Stimulated activated CD4-positive, alpha-beta T cell treated with anti-CD3 and anti-CD28 coated beads, Interleukin-12 subunit alpha, Interleukin-12 subunit beta, amount 100 ng/mL, for 24 hours (primary cell): Measurements from ENCODE around the gene ATG16L1.

Experiments
- DNase-seq, 2 experiments: peaks; one replicate each; pipeline ENCODE4 v3.0.0-alpha.2; 2020; ENCODE audit warnings: low read depth in 2 of 2

Gene ATG16L1

GRCh38 chr2:233260661-233261060 lies 9.2 kb downstream of the ATG16L1 start:
- no peak for DNase-seq

DNA sequence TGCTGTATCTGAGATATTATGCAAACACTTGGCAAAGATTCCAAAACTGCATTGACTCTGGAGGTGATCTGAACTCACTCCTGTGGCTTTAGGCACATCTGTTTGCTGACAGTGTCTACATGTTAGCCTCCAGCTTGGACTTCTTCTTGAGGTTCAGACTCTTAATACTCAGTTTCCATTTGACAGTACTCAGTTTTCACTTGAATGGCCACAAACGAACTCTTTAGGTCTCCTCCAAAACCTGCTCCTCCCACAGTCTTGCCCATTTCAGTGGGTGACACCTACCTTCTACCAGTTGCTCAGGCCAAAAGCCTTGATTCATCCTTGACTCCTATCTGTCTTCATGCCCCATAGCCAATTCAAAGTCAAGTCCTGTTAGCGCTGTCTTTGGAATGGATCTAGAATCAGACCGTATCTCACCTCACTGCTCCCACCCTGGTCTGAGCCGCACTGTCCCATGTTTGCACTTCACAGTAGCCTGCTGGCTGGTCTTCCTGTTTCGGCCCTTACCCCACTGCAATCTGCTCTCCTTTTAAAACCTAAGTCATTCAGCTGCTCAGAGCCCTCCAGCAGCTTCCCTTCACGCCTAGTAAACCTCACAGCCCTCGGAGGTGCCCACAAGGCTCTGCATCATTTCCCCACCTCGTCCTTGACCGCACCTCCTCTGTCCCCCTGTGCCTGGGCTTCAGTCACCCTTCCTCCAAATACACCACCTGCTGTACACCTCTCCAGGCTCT lies 10.5 kb downstream of the ATG16L1 start:
- DNase-seq, result no peak

GRCh38 chr2:233262562-233262961 lies 11.1 kb downstream of the ATG16L1 start:
- DNase-seq, result no peak

DNA sequence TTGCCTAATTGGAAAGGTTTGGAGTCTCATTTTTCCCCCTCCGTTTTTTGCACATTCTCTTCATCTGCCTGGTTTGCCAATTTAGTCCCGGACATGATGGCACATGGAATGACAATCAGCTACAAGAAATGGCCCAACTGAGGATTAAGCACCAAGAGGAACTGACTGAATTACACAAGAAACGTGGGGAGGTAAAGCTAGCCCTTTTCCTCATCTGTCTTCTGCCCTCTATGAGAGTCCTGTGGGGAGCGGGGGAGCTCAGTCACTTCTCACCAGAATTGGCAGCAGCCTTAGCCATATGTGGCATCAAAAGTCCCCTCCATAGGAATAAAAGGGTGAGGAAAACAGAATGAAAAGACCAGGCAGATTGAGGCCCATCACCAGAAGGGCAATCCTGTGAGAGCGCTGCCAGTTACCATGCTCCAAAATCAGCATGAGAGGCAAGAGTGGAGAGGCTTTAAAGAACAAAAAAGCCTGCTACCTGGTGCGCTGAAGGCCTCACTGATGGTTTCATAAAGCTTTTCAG lies 11.6 kb downstream of the ATG16L1 start:
- no peak for DNase-seq

DNA sequence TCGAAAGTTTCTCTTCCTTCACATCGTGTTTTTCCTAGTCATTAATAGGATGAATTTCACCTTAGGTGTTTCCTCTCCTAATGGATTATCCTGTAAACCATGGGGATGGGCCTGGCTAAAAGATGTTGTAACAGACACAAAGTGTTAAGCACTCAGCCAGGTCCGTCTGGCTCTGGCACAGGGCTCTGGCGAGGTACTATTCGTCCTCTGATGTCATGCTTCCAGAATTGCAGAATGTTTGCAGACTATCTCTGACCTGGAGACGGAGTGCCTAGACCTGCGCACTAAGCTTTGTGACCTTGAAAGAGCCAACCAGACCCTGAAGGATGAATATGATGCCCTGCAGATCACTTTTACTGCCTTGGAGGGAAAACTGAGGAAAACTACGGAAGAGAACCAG lies 13.2 kb downstream of the ATG16L1 start:
- DNase-seq, result no peak

DNA sequence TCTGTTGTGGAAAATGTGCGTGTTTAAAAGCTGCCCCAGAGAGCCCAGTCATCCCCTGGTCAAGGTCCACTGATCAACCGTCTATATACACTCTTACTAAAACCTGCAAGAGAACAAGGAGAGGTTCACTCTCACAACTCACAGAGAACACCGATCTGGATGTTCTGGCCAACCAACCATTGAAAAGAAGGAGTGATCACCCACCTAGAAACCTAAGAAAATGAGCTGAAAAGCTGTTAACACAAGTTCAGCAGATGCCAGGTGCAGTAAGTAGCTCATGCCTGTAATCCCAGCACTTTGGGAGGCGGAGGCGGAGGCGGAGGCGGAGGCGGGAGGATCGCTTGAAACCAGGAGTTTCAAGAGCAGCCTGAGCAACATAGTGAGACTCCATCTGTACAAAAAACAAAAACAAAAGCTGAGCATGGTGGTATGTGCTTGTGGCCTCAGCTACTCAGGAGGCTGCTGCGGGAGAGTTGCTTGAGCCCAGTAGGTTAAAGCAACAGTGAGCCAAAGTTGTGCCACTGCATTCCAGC lies 14.5 kb downstream of the ATG16L1 start:
- no peak for DNase-seq

DNA sequence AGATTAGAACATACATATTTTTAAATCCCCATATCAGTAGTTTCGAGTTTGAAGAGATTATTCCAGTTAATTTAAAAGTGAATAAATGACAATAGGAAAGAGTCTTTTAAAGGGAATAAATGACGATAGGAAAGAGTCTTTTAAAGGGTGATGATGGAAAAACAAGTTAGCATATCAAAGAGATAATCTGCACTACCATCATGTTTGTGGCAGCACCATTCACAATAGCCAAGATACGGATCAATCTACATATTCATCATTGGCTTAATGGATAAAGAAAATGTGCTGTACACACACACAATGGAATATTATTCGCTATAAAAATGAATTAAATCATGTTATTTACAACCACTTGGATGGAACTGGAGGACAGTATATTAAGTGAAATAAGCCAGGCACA lies 15.0 kb downstream of the ATG16L1 start:
- no peak for DNase-seq

DNA sequence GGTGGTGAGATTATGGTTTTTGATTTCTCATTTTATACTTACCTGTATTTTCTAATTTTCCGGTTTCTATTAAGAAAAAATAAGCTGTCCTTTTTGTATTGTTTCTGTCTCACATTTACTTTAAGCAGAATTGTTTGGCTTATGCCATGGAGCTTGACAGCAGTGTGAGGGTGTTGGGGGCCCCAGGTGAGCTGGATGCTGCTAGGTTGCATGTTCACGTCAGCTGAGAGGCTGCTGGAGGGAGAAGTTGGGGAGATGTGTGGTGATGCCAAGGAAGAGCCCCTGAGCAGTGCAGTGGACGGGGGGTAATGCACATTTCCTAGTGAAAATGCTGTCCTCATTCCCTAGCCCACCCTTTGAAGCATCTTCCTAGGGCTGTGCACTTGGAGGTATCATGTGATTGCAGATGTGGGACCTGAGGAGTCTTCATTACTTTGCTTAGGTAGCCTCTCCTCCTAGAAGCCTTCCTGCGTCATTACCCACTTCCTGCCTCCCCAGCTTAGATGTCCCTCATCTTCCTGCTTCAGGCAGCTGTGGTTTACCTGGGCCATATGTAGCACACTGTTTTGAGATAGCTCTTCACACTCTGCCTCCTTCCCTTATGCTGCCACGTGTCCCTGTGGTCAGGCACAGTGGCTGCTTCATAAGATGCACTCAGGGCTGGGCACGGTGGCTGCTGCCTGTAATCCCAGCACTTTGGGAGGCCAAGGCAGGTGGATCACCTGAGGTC lies 16.2 kb downstream of the ATG16L1 start:
- peak; percentile 32 to 44 for DNase-seq

DNA sequence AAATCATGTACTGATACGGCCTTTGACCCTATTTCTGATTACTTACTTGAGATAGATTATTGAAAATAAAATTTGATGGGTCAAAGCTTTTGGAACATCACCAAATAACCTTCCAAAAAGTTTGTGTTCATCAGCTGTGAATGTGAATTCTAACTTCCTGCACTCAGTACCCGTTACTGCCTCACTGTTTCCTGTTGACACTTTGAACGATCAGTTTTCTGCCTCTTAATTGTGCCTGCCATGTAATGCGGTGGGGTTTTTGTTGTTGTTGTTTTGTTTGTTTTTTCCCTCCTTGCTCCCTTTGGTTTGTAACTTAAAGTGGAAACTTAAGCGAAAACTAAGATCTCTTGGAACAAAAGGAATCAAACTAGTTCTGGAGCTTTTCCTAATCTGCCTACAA lies 18.9 kb downstream of the ATG16L1 start:
- no peak for DNase-seq

DNA sequence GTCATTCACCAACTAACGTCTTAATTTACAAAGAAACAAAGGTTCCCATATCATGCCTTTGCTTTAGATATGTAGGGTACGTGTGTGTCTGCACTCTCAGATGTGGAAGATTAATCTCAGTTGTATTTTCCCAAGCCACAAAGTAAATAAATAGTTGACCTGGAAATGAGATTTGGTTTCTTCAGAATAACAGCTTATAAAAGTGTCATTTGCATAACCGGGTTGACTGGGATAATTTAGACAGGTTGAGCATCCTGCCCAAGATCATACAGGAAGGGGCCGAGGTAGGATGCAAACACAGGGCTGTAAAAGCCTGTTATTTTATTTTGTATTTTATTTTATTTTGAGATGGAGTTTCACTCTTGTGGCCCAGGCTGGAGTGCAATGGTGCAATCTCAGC lies 19.5 kb downstream of the ATG16L1 start:
- DNase-seq, result no peak

DNA sequence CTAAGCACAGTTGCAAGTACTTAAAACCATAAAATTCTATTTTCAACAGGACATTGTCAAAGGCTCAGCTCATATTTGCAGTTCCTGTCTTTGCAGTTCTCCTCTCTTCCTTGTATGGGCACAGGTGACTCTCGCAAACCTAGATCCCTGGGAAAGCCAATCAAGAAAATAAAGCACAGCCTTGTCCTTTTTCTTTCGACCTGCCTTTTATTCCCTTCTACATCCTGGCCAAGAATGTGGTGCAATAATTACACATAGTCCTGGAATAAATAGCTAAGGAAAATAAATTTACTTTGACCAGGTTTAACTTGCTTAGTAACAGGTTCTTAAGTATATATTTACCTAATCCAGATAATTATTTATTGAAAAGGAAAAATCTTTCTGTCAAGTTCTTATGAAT lies 20.2 kb downstream of the ATG16L1 start:
- no peak for DNase-seq

DNA sequence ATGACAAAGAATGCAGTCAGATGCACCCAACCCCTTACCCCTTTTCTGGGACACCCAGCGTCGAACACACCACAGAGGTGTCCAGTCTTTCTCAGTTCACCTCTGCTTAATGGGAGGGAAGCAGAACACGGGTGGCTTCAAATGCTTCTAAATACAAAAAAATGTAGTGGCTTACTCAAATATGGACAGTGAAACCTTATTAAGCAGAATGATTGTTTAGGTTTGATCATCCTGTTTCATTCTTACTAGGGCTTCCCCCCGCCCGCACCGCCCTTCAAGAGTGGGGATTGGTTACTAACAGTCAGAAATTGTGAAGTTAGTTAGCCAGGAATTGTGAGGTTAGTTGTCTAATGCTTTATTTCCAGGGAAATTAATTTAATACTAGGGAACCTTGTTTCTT lies 21.6 kb downstream of the ATG16L1 start:
- DNase-seq, result no peak

GRCh38 chr2:233275223-233275622 lies 23.8 kb downstream of the ATG16L1 start:
- DNase-seq, result no peak

GRCh38 chr2:233278921-233279320 lies 27.4 kb downstream of the ATG16L1 start:
- no peak for DNase-seq

- DNase-seq, result no peak
Measured at GRCh38 chr2:233280114-233280693, 28.7 kb downstream of the ATG16L1 start.

- DNase-seq, result no peak
Measured at GRCh38 chr2:233281553-233281952, 30.1 kb downstream of the ATG16L1 start.

GRCh38 chr2:233281992-233282603 lies 30.6 kb downstream of the ATG16L1 start:
- no peak for DNase-seq

DNA sequence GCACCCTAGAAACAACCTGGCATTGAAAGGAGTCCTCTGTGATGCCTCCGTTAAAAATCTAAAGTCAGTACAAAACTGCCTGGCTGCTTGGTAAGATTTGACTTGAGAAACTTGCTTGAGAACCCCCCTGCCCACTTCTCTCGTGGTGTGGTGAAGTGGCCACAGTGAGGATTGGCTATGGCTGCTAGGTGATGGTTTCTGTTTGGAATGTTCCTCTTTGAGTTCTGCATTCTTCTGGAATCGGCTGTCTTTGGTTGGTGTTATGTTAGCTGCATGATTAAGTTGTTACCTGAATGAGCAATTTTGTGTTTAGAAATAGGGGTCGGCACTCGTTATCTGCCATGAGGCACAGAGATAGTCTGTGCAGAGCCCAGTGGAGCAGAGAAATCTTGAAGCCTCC lies 34.4 kb downstream of the ATG16L1 start:
- DNase-seq, result no peak

GRCh38 chr2:233287871-233288270 lies 36.4 kb downstream of the ATG16L1 start:
- DNase-seq, result no peak

DNA sequence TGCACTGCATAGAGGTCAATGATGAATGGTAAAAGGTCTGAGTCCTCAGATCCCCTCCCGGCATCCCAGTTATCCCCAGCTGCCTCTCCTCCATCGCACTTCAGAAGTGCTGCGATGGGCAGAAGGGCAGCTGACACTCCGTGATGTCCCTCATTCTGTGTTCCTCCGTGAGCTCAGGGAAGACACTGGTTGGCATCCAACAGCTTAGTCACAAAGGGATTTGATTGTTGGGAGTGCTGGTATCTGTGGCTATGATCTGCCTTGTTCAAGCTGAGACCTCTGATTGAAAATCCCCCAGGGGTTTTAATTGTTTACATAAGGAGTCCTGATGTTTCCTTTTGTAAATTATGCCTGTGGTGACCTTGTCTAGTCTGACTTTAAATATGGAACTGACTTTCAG lies 37.2 kb downstream of the ATG16L1 start:
- DNase-seq, result no peak

GRCh38 chr2:233289648-233290047 lies 38.2 kb downstream of the ATG16L1 start:
- DNase-seq, result no peak
